ENCODE results near the gene SLC5A9. TPM values are rescaled to one million over a fixed set of nuclear protein-coding genes. Genes with fewer than 3 reads are reported as not detected.
"Not testable (repeated sequence)": the region's sequence is repeated elsewhere in the genome, so short reads cannot be mapped to it uniquely, and the experiment has no call there.

Gene SLC5A9
- total RNA-seq, 1 donor, result 0.27 TPM

GRCh38 chr1:48213462-48213861 is 9.1 kb upstream of the SLC5A9 start:
- not testable (repeated sequence) for DNase-seq (ENCODE audit: low read depth in 2 of 3, low spot score in 2 of 3)

- not testable (repeated sequence) for DNase-seq (ENCODE audit: low read depth in 2 of 3, low spot score in 2 of 3)
Observed at GRCh38 chr1:48214366-48214765, 8.2 kb upstream of the SLC5A9 start.

GRCh38 chr1:48214820-48215219 is 7.7 kb upstream of the SLC5A9 start:
- no peak for DNase-seq (ENCODE audit: low read depth in 2 of 3, low spot score in 2 of 3)

DNA sequence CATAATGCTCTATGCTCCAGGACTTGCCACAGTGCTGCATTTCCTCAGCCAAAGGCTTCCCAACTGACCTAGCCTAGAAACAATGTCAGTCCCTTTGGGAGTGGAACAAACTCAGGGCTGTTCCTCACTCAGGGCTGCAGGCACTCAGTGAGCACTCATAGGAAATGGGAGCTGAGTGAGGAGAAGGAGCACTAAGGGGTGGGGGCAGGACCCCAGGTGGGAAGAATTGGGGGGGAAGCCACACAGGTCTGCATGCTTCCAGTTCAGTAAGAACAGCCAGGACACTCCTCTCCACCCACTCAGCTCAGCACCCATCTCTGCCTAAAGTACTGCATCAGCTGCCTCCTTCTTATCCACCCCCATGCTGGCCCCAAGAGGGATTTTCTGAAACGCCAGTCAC is 7.3 kb upstream of the SLC5A9 start:
- no peak for DNase-seq (ENCODE audit: low read depth in 2 of 3, low spot score in 2 of 3)

GRCh38 chr1:48215889-48216288 is 6.6 kb upstream of the SLC5A9 start:
- DNase-seq (ENCODE audit: low read depth in 2 of 3, low spot score in 2 of 3), result no peak

DNA sequence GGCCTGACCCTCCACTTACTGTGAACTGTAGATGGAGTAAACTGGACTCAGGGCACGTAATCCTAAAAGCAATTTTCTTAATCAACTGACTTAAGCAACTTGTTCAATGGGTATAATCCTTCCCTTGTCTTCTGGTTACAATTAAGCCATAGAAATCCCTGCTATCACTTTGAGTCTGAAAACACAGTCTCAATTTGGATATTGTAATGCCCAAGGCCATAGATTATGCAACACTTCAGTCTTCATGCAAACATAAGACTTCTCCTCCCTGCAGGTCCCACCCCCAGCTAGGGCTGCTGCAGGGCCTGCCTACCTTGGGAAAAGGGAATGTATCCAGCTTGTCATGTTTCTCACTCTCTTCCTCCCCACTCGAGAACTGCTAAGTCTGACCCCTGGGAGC is 6.2 kb upstream of the SLC5A9 start:
- DNase-seq (ENCODE audit: low read depth in 2 of 3, low spot score in 2 of 3), result no peak

DNA sequence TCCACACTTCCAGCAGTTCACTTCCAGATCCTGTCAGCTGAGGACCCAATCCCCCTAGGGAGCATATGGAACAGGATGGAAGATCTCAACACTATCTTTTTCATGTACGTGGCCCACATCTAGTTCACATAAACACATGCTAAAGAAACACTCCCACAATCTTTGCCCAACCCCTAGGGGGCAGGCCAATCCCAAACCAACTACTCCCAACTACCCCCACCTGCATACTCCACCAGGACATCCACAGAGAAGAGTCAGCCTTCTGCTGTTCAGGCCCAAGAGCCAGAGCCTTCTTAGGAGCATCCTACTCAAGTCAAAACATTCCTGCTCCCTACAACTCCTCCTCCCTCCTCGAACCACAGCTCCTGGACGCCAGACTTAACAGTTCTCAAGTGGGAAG is 5.6 kb upstream of the SLC5A9 start:
- DNase-seq (ENCODE audit: low read depth in 2 of 3, low spot score in 2 of 3), result no peak

- no peak for DNase-seq (ENCODE audit: low read depth in 2 of 3, low spot score in 2 of 3)
Observed at GRCh38 chr1:48217856-48218255, 4.7 kb upstream of the SLC5A9 start.

DNA sequence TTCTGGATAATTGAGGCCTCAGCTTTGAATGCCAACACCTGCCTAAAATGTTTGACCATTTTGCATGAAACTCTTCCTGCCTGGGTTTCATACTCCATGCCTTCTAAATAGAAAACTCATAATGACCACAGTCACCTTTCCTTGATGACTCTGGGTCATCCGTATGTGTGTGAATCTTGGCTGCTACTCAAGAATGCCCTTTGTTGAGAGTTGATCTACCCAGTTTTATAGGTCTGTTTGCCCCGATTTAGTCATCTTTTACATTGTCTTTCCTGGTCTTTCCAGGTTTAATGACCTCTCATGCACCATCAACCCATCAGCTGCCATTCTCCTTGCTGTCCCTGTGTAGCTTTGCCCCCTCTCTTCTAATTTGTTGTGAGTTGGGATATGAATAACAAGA is 2.7 kb upstream of the SLC5A9 start:
- DNase-seq (ENCODE audit: low read depth in 2 of 3, low spot score in 2 of 3), result no peak

- DNase-seq (ENCODE audit: low read depth in 2 of 3, low spot score in 2 of 3), result no peak
Observed at GRCh38 chr1:48221122-48221521, 1.4 kb upstream of the SLC5A9 start.

- DNase-seq (ENCODE audit: low read depth in 2 of 3, low spot score in 2 of 3), result no peak
Observed at GRCh38 chr1:48221657-48222056, 859 bp upstream of the SLC5A9 start.

- DNase-seq (ENCODE audit: low read depth in 2 of 3, low spot score in 2 of 3), result no peak
Observed at GRCh38 chr1:48223366-48224240, 1.1 kb downstream of the SLC5A9 start.

DNA sequence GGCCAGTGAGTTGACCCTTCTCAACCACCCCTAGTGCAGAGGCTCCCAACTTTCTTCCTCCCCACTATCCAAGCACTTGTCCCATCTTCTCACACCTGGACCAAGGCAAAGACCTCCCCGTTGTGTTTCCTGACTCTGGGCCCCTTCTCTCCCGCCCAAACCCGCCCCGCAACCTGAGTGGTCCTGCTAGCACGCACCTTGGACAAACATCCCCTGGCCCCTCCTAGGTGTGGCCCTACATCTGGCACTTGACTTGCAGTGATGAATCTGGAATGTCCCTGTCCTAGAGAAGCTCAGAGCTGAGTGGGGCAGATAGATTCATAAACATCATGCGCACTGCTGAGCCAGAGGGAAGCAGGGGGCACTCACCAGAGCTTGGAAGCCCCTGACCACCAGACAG is 2.3 kb downstream of the SLC5A9 start:
- no peak for DNase-seq (ENCODE audit: low read depth in 2 of 3, low spot score in 2 of 3)

GRCh38 chr1:48225579-48225978 is 3.1 kb downstream of the SLC5A9 start:
- no peak for DNase-seq (ENCODE audit: low read depth in 2 of 3, low spot score in 2 of 3)

GRCh38 chr1:48227165-48228013 is 4.9 kb downstream of the SLC5A9 start:
- DNase-seq (ENCODE audit: low read depth in 2 of 3, low spot score in 2 of 3), result peak in 2 of 3 donors; percentile 18 to 55

- peak in 1 of 3 donors; percentile 15 for DNase-seq (ENCODE audit: low read depth in 2 of 3, low spot score in 2 of 3)
Observed at GRCh38 chr1:48228156-48228555, 5.6 kb downstream of the SLC5A9 start.

- DNase-seq (ENCODE audit: low read depth in 2 of 3, low spot score in 2 of 3), result peak in 2 of 3 donors; percentile 8 to 26
Observed at GRCh38 chr1:48229317-48229716, 6.8 kb downstream of the SLC5A9 start.

GRCh38 chr1:48230236-48230635 is 7.7 kb downstream of the SLC5A9 start:
- DNase-seq (ENCODE audit: low read depth in 2 of 3, low spot score in 2 of 3), result no peak

GRCh38 chr1:48232722-48233121 is 10.2 kb downstream of the SLC5A9 start:
- no peak for DNase-seq (ENCODE audit: low read depth in 2 of 3, low spot score in 2 of 3)

GRCh38 chr1:48233666-48234485 is 11.4 kb downstream of the SLC5A9 start:
- DNase-seq (ENCODE audit: low read depth in 2 of 3, low spot score in 2 of 3), result no peak

DNA sequence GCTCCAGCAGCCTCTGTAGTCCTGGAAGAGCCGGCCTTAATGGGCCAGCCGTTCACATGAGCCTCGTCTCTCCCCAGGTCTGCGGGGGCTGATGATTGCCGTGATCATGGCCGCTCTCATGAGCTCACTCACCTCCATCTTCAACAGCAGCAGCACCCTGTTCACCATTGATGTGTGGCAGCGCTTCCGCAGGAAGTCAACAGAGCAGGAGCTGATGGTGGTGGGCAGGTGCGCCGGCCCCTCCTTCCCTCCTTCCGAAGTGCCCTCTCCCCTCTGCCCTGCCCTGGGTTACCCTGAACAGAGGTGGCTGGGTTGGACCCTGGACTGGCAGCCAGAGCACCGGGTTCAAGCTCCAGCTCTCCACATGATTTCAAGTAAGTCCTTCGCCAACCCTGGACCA is 13.1 kb downstream of the SLC5A9 start:
- DNase-seq (ENCODE audit: low read depth in 2 of 3, low spot score in 2 of 3), result no peak

Measured in hematopoietic multipotent progenitor cell (in vitro differentiated cells).